Ammon's horn (tissue), 1 donor: ENCODE results near the gene SLC19A1.
A peak's percentile ranks its signal among the peaks of the same experiment; 100 is the strongest.

Experiments
- DNase-seq: peaks from one replicate; pipeline ENCODE4 v3.0.0-alpha.2; 2016; ENCODE audit warnings: low spot score

SLC19A1 gene

DNA sequence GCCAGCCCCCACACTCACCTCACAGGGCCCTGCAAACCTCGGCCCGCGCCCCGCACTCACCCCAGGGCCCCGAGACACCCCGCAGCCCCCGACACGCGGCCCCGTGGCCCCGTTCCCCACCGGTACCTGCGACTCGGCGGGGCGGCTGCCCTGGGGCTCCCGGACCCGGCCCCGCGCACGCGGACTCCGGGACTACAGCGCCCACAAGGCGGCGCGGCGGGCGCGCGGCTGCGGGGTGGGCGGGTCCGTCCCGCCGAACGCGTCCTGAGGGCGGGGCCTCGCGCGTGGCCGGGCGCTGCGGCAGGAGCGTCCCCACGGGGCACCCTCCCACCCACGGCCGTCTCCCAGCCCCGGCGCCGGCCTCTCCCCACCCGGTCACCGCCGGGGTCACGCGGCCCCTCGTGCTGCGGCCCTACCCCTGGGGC, at the start of gene SLC19A1:
Gene SLC19A1, minus strand, starts transcription at position 199 of the 425 bp plus-strand sequence. CDS start 4,481 bp downstream, outside the sequence.
- peak; percentile 72 for DNase-seq

DNA sequence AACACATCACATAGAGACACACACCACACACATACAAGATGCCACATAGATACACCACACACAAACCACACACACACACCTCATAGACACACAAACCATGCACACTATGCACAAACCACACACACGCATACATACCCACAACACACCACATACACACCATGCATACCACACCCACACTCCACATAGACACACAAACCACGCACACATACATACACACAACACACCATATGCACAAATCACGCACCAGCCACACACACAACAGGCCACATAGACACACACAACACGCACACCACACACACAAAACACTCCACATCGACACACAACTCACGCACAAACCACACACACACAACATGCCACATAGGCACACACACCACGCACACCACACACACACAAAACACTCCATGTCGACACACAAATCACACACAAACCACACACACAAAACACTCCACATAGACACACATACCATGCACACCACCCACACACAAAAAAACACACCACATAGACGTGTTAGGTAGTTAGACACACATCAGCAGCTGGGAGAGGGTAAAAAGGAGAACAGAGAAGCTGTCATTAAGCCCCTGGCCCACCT, 49.5 kb upstream of the SLC19A1 start:
- no peak for DNase-seq

DNA sequence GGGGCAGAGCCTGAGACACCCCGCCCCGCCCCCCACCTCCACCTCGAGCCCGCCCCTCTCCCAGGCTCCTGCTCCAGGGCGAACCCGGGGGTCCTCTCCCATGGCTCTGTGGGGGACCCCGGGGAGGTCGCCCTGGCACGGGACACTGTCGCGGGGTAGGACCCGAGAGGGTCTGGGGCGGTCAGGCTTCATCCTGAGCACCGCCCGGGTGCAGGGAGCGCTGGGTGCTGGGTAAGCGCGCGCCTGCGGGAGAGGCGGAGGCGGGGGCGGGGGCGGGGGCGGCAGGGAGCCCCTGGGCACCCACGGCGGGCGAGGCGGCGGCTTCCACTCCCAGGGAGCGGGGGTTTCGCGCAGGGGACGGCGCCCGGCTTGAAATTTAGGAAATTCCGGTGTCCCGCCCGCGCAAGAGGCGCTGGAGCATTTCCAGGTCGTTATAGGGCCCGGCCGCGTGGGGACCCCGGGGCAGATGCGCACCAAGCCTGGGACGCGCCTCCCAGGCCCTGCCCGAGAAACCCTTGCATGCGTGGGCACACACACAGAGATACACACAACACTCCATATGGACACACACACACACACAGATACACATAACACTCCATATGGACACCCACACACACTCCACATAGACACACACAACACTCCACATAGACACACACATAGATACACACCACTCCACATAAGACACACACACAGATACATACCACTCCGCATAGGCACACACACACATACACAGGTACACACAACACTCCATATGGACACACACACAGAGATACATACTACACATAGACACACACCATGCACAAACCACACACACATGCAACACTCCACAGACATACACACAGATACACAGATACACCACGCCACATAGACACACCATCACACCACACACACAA, 48.7 kb upstream of the SLC19A1 start:
- DNase-seq: no peak

DNA sequence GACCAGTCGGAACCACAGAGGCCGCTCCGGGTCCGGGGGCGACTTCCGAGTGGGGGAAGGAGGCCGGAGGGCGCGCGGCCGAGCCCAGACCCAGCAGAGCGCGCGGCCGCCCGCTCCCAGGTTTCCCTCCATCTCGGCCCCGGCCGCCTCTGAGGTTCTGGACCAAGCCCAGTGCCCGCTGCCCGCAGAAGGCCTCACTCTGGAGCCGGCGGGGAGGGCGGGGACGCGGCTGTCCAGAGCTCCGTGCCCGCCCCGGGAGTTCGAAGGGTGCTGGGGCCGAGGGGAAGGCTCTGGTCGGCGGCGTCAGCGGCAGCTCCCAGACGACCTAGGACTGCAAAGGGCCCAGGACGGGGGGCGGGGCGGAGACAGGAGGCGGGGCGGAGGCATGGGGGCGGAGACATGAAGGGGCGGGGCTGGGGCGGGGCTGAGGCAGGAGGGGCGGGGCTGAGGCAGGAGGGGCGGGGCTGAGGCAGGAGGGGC, 48.0 kb upstream of the SLC19A1 start:
- no peak for DNase-seq

DNA sequence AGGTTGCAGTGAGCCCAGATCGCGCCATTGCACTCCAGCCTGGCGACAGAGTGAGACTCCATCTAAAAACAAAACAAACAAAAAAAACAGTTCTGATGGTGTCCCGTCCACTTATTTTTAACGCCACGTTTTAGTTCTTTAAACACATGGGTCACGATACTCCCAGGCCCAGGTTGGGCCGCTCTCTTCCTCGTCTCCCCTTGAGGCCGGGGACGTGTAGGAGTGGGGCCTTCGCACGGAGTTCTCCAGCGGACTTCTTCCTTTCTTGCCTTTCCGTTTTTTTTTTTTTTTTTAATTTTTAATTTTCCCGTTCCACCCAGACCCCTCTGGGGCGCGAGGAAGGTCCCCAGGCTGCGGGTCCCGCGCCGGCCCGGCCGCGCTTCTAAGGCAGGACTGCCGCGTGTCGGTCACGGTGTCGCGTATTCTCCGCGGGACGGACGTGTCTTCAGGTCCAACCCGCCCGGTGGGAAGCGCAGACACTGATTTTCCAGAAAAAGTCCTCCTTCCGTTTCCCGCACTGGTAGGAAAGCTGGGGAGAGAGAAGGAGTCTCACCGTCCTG, 47.5 kb upstream of the SLC19A1 start:
- no peak for DNase-seq

DNA sequence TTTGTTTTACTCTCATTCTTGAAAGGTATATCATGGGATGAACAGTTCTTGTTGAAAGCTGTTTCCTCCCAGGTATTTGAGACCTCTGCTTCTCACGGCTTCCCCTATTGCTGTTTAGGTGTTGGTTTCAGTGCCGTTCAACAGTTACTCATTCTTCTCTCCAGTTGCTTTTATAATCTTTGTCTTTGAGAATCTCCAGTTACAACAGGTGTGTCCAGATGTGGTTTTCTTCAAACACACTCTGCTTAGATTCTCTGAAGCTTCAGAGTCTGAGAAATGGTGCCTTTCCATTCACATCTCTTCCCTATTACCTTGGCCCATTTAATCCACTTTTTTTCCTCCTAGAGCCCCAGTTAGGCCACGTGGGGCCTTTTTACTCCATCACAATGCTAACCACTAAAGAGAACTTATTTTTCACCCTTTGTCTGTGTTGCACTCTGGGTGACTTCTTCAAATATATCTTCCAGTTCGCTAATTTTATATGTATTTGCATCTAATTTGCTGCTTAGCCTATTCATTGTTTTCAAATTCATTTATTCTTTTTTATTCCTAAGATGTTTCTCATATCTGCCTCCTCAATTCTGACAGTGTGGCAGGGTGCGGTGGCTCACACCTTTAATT, 46.7 kb upstream of the SLC19A1 start:
- DNase-seq: no peak

DNA sequence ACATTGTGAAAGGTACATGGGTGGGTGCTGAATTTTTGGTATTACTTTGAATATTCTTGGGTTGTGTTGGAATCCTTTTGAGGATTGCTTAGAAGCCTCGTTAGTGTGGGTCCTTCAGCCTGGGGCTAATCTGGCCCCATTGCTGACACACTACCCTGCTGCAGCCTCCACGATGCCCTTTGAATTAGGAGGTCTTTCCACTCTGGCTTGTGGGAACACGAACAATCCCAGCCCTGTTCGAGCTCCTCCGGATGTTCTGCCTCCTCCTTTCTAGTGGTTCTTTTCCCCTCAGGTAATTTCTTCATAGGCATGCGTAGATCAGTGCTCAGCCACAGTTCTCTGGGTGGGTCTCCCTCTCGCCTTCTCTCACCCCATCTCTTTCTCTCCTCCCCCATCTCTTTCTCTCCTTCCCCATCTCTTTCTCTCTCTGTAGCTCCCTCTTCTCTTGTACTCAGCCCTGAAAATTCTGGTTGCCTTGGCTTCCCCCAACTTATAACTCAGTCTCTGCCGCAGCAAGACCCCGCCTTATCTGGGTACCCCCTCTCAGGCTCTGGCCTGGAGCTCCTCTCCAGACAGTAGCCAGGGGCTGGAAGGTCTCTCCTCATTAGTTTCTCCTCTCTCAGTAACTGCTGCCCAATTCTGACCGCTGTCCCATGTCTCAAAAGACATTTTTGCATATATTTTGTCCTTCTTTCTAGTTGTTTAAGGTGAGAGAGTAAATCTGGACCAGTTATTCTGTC, 46.0 kb upstream of the SLC19A1 start:
- DNase-seq: no peak

DNA sequence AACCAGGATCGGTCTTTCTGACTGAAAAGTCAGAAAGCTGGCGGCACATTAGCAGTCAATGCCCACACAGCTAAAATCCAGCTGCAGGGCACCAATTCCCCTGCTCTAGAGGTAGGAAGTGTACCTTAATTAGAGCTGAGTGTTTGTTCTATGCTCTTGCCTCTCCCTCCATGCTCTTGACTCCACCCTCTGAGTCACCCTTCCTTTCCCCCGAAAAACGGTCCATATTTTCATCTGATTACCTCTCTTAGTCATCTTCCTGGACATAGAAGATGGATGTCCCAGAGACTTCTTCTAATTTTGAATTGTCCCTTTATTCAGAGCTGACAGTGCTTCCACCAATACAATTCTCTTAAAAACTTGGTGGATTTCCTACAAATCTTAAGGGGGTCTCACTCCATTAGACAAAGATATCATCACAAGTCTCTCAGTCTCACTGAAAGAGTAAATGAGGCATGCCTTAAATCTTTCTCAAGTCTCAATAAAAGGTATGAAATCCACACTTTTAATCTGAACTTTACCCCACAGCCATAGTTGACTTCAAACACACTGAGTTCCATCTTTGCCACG, 44.1 kb upstream of the SLC19A1 start:
- DNase-seq: no peak

DNA sequence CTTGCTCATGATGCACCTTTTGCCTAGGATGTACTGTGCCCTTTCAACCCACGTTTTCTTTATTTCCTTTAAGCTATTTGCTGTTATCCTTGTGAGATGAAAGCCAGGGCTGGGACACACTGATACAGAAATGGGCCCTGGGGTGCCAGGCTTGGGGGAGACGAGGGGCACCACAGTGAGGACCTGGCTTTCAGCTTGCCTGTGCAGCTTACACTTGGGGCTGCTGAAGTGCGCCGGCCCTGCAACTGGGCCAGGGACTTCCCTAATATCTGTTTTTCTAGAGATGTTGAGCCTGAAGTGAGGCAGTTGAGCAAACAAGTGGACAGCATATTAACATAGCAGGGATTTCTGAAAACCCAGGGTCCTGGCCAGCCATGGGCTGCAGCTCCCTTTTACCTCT, 42.5 kb upstream of the SLC19A1 start:
- DNase-seq: no peak

DNA sequence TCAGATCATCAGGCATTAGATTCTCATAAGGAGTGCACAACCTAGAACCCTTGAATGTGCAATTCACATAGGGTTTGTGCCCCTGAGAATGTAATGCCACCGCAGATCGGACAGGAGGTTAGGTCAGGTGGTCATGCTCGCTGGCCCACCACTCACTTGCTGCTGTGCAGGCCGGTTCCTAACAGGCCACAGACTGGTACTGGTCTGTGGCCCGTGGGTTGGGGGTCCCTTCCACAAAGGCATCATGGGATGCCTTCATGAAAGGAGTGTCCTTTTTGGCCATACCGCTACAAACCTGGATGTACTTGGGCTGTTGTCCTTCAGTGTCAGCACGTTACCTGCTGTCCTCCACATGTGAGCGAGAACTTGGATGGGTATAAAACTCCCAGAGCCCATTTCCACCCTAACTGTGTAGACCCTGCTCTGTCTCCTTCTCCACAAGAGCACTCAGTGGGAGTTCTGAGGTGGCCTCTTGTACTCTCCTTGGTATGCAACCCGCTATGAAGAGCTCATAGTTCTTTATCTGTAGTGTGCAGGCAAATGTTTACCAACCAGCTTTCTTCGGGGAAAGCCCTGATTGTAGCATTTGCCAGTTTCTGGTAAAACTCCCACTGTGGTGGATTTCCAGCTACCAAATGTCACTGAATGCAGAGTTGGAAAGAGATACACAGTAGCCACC, 41.7 kb upstream of the SLC19A1 start:
- DNase-seq: no peak

DNA sequence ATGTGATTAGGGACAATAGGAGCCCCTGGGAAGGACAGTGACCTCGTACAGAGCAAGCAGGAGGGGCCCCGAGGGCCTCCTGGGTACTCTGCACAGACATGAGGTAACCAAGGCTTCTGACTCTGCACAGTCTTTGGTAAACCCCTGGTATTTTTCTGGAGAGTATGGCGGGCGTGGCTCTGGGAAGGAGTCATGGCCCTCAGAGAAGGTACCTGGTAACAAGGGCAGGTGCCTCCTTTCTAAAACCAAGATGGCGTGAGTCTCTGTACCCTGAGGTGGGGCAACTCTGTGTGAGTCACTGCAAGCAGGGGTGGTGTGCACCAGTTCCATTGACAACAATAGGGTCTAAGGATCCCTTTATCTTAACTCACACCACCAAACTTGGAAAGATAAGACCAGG, 39.9 kb upstream of the SLC19A1 start:
- no peak for DNase-seq

DNA sequence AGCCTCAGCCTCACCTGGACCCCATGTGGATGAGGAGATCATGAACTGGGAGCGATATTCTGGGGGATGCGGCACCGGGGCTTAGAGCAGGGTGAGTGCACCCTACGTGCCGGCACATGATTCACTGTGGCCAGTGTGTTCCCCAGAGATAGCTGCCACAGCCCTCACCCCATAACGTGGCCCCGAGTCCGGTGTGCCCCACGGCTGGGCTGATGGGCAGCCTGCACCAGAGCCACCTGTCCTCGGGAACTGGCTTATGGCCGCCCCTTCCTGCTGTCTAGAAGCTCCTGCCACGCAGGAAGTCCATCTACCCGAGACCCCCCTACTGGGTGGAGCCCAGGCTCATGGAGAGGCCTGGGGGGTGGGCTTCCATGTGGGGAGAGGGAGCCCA, 39.1 kb upstream of the SLC19A1 start:
- DNase-seq: no peak

DNA sequence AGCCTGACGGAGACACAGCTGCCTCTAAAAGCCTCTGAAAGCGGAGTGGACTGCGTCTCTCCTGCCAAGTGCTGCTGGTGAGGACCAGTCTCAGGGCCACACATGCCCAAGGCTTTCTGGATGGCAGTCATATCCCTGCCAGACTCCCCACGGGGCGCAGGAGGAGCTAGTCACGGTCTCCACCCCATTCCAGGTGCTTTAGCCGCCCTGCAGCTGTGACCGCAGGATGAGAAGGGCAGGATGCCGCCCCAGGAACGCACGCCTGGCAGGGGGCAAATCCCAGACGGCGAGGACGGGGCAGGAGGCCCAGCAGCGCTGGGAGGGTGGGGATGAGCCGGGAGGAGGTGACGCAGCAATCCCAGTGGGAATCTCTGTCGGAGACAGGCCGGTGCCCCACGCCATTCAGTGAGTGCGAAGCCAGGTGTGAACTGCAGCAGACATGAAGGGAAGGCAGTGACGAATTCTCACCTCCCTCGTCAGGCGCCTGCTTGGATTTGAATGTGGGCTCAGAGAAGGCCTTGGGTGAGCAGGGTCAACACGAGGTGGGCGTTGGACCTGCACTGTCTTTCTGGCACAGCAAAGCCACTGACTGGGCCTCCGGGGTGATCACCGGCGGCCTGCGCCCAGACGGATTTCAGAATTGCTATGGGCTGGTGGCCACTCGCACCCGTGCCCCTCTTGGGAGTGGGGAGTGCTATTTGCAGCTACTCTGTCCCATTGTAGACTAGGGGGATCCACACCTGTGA, 38.5 kb upstream of the SLC19A1 start:
- no peak for DNase-seq

DNA sequence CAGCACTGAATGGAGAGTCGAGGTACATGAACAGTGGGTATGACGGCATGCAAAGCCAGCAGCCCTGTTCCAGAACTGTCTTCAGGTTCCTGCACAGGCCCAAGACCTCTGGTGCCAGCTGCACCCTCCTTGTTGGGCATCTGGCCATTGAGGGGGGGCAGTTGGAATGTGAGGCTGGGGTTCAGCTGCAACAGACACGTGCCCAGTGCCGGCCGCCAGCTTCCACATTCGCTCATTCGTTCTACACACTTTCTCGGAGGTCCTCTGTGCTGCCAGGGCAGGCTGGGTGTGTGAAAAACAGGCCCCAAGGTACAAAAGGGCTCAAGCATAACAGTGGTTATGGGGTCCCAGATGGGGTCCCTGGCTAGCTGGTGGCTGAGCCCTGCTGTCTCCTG, 37.9 kb upstream of the SLC19A1 start:
- no peak for DNase-seq

DNA sequence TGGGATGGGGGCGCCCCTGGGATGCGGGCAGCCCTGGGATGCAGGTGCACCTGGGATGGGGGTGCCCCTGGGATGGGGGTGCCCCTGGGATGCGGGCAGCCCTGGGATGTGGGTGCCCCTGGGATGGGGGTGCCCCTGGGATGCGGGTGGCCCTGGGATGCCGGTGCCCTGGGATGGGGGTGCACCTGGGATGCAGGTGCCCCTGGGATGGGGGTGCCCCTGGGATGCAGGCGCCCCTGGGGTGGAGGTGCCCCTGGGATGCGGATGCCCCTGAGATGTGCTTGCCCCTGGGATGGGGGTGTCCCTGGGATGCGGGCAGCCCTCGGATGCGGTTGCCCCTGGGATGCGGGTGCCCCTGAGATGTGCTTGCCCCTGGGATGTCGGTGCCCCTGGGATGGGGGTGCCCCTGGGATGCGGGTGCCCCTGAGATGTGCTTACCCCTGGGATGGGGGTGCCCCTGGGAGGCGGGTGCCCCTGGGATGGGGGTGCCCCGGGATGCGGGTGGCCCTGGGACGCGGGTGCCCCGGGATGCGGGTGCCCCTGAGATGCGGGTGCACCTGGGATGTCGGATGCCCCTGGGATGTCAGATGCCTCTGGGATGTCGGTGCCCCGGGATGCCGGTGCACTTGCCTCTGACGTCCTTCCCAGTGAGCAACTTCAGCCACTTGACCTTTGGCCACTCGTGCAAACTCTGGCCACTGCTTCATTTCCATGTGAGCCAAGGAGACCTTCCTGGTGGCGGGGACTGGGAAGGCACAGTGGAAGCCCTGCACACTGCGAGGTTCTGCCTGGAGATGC, 37.3 kb upstream of the SLC19A1 start:
- no peak for DNase-seq

DNA sequence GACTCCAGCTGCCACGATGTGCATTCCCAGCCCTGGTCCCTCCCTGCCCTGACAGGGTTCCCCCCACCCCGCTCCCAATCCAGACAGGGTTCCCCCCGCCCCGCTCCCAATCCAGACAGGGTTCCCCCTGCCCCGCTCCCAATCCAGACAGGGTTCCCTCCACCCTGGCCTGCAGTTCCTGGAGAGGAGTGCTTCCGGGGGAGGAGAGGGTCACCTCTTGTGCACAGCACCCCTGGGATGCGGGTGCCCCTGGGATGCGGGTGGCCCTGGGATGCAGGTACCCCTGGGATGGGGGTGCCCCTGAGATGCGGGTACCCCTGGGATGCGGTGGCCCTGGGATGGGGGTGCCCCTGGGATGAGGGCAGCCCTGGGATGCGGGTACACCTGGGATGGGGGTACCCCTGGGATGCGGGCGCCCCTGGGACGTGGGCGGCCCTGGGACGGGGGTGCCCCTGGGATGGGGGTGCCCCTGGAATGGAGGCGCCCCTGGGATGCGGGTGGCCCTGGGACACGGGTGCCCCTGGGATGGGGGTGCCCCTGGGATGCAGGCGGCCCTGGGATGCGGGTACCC, 36.7 kb upstream of the SLC19A1 start:
- no peak for DNase-seq

DNA sequence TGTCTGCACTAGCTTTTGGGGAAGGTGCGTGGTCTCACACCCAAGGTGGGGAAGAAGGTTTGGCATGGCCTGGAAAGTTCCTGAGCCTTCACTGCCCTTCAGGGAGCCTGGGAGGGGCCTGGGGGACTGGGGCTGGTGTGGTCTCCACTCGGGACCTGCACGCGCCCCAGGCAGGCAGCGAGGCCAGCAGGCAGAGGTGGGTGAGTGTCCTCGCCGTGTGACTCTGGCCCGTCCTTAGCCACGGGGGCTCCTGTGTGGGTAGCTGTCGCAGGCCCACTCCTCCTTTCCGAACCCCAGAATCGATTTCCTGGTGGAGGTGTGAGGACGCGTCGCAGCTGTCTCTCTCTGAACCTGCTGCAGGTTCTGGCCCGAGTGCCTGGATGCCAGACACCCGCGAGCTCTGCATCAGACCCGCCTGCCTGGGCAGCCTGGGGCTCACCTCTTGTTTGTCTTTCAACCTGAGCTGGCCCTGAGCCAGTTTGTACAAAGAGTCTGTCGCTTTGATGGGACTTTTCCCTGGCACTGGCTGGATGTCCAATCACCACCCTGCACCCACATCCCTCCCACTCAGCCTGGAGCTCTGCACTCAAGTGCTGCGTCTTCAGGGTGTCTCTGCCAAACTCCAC, 36.0 kb upstream of the SLC19A1 start:
- DNase-seq: no peak

DNA sequence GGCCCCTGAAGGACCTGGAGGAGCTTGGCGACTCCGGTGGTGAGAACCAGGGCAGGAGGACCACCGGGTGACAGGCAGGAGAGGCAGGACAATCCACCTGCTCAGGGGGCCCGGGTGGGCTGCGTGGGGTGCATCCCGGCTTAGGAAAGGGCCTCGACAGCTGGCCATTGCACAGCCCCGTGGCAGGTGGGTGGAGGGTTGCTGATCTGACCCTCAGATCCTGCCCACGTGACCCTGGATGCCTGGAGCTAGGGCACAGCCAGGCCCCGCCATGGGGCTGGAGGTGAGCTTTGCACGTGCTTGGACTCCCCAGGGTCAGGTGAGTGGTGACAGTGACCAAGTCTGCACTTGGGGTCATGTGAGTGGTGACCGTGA, 35.5 kb upstream of the SLC19A1 start:
- no peak for DNase-seq
